Embryonic facial prominence (tissue), 1 donor: ENCODE results near the gene RNPS1.
A peak's percentile ranks its signal among the peaks of the same experiment; 100 is the strongest.
"Not testable (repeated sequence)": the region's sequence is repeated elsewhere in the genome, so short reads cannot be mapped to it uniquely, and the experiment has no call there.

Source experiments
- DNase-seq: peaks from one replicate; pipeline ENCODE4 v3.0.0-alpha.2; 2016; ENCODE audit errors: extremely low spot score

The RNPS1 gene

GRCh38 chr16:2257726-2258125 is 10.2 kb downstream of the RNPS1 start:
- no peak for DNase-seq

GRCh38 chr16:2256531-2257140 is 11.3 kb downstream of the RNPS1 start:
- DNase-seq = no peak

DNA sequence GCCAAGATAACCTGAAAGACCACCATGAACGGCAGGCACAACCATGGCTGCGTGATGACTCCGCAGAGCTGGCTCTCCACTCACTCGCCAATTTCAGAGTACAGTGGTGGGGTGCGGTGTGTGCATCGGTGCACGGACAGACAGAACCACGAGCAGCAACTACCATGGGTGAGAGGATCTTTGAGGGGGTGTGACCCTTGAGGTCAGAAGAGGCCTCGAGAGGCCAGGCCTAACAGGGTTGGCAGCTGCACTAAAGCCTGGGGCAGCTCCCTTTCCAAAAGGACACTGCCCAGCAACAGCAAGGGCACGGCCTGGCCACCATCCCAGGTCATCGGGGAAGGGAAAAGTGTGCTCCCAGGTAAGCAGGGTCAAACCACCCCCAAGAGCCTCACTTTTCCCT is 14.6 kb downstream of the RNPS1 start:
- no peak for DNase-seq

- no peak for DNase-seq
Measured at GRCh38 chr16:2252806-2253148, 15.1 kb downstream of the RNPS1 start.

DNA sequence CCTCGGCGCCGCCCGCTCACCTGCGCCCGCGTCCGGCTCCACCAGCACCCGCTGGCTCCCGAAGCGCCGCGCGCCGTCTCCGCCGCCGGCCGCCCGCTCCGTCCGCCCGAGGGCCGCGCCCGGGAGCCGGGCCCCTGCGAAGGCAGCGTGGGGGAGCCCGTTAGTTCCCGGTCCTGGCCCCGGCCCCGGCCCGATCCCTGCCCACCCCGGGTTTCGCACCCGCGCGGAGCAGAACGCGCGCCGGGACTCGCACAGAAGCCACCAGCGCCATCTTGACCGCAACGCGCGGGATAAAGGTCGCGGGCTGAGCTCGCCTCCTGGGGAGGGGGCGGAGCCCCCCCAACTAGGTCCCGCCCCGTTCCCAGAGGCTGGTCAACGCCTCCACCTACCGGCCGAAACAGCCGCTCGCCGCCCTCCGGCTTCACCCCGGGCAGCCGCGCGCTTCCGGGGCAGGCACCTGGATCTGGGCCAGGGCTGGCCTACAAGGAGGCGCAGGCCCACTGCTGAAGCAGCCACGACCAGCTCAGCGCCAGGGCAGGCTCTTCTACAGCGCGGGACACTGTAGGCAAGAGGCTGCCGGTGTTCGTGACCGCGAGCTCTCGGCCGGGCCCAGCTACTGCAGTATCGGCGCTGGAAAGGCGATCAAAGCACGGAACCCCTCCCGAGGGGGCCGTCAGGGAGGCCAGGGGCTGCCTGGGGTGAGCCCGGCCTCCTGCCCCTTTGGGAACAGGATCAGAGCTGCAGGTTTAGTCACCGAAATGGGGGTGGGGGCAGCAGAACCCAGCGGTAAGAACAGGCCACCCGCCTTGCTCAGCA is 16.4 kb downstream of the RNPS1 start, which contains the start of gene ECI1:
Gene ECI1, minus strand, starts transcription at position 292 of the 816 bp plus-strand sequence. Its CDS starts 21 bp downstream, at position 271.
- DNase-seq = peak; percentile 29

DNA sequence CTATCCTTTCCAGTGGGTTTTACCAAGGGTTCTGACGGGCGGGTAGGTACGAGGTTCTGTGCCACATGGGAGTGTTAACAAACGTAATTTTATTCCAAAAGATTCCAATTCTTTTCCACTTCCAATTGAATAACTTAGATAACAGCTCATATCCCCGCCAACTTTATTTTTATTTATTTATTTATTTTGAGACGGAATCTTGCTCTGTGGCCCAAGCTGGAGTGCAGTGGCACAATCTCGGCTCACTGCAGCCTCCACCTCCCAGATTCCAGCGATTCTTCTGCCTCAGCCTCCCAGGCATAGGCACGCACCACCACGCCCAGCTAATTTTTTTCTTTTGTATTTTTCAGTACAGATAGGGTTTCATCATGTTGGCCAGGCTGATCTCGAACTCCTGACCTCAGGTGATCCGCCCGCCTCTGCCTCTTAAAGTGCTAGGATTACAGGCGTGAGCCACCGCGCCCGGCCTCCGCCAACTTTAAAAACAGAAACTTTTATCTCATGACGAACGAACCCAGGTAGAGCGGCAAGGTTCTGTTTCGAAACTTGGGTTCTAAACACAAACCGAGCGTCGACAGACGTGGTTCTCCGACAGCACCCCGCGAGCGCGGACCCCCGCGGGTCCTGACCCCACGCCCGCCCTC is 17.2 kb downstream of the RNPS1 start:
- DNase-seq = no peak

- no peak for DNase-seq
Measured at GRCh38 chr16:2246301-2246885, 21.5 kb downstream of the RNPS1 start.

- no peak for DNase-seq
Measured at GRCh38 chr16:2244926-2245795, 22.8 kb downstream of the RNPS1 start.

DNA sequence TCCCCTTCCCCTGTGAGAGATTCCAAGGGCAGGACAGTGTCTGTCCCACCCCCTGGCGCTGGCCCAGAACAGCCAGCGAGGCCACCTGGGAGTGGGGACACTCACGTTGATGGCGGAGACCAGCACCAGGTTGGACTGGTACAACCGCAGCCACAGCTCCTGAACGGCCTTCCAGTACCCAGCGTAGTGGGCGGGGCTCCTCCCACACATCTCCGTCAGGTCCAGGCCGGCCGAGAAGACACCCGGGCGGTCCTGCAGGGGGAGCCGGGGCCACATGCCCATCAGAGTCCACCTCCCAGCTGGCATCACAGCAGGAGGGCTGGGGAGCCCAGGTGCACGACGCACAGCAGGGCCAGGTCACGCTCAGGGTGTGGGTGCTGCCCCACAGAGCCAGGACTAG is 23.6 kb downstream of the RNPS1 start:
- DNase-seq = no peak

- no peak for DNase-seq
Measured at GRCh38 chr16:2243781-2244180, 24.1 kb downstream of the RNPS1 start.

- DNase-seq = no peak
Measured at GRCh38 chr16:2243031-2243528, 24.8 kb downstream of the RNPS1 start.

DNA sequence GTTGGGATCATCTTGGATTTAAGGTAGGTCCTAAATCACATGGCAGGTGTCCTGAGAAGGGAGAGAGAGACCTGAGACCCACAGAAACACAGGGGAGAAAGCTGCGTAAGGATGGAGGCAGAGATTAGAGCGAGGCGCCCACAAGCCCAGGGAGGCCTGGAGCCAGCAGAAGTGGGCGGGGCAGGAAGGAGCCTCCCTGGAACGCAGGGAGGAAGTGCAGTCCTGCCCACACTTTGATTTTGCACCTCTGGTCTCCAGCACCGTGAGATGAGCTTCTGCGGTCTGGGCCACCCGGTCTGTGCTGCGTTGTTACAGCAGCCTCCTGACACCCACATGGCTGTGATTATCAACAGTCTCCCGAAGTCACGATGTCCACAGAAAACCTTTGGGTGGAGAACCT is 25.3 kb downstream of the RNPS1 start:
- no peak for DNase-seq

GRCh38 chr16:2240331-2240730 is 27.6 kb downstream of the RNPS1 start:
- DNase-seq = not testable (repeated sequence)

GRCh38 chr16:2238838-2239675 is 28.9 kb downstream of the RNPS1 start:
- DNase-seq = no peak

GRCh38 chr16:2238150-2238837 is 29.6 kb downstream of the RNPS1 start:
- no peak for DNase-seq

DNA sequence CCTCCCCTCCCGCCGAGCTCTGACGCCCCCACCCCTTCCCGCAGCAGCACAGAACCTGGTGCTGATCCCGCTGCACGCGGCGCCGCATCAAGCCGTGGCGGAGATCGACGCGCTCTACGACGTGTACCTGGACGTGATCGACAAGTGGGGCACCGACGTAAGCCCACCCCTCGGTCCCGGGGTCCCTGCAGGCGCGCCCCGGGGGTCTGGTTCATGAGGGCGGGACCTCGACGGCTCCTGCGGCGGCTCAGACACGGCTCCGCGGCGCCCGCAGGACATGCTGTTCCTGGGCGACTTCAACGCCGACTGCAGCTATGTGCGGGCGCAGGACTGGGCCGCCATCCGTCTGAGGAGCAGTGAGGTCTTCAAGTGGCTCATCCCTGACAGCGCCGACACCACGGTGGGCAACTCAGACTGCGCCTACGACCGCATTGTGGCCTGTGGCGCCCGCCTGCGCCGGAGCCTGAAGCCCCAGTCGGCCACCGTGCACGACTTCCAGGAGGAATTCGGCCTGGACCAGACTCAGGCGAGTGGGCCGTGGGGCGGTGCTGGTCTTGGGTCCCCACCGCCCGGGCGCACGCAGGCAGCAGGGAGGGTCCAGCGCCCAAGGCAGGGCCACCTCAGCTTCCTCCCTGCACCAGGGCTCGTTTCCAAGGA is 30.3 kb downstream of the RNPS1 start:
- no peak for DNase-seq

DNA sequence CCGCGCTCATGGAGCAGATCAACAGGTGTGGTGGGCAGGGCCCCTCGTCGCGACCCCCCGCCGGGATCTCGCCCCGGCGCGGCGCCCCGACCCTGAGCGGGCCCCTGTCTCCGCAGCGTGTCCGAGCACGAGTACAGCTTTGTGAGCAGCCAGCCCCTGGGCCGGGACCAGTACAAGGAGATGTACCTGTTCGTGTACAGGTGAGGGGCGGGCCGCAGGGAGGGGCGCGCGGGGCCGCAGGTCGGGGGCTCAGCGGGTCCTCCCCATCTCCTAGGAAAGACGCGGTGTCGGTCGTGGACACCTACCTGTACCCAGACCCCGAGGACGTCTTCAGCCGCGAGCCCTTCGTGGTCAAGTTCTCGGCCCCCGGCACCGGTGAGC is 30.8 kb downstream of the RNPS1 start:
- DNase-seq = no peak

GRCh38 chr16:2236337-2237101 is 31.4 kb downstream of the RNPS1 start, which contains the start of gene DNASE1L2:
Gene DNASE1L2, plus strand, starts transcription at chr16:2236444. Its CDS starts 373 bp downstream, at chr16:2236817.
- no peak for DNase-seq
